DOHH2 (cell line): ENCODE results near the gene ZSCAN25.

ENCODE experiments used
- H3F3A ChIP-seq: fragments of 200-600 bp; sonication (generic), shearing (Covaris generic); 2 replicates; pipeline ENCODE4 v1.6.0; 2016; ENCODE audit warnings: antibody characterized with exemption, mild to moderate bottlenecking; ENCODE audit not compliant: control insufficient read depth, insufficient read depth
- H3K27ac ChIP-seq: fragments of 200-600 bp; sonication (generic); 2 replicates; pipeline ENCODE4 v1.5.1; 2014; ENCODE audit warnings: low read depth, mild to moderate bottlenecking, low read length, moderate library complexity
- H3K27me3 ChIP-seq: fragments of 200-600 bp; sonication (generic); 2 replicates; pipeline ENCODE4 v1.6.1; 2014; ENCODE audit warnings: mild to moderate bottlenecking, low read length, mixed read lengths; ENCODE audit not compliant: control insufficient read depth
- H3K36me3 ChIP-seq: fragments of 200-600 bp; sonication (generic); 2 replicates; pipeline ENCODE4 v1.6.1; 2014; ENCODE audit warnings: mild to moderate bottlenecking, low read length, moderate library complexity, mixed read lengths; ENCODE audit not compliant: control insufficient read depth
- H3K4me1 ChIP-seq: fragments of 200-600 bp; sonication (generic); 2 replicates; pipeline ENCODE4 v1.6.1; 2014; ENCODE audit warnings: mild to moderate bottlenecking, low read length, mixed read lengths; ENCODE audit not compliant: control insufficient read depth
- H3K4me2 ChIP-seq: fragments of 200-600 bp; sonication (generic); 2 replicates; pipeline ENCODE4 v1.6.0; 2014; ENCODE audit warnings: mild to moderate bottlenecking, low read length, moderate library complexity
- H3K4me3 ChIP-seq: fragments of 200-600 bp; sonication (generic); 2 replicates; pipeline ENCODE4 v1.5.1; 2014; ENCODE audit warnings: mild to moderate bottlenecking, low read length, mixed read lengths
- H3K79me2 ChIP-seq: fragments of 200-600 bp; sonication (generic); 2 replicates; pipeline ENCODE4 v1.6.1; 2014; ENCODE audit warnings: mild to moderate bottlenecking, low read length, mixed read lengths; ENCODE audit not compliant: control insufficient read depth
- H3K9me2 ChIP-seq: fragments of 200-600 bp; sonication (generic); replicated peaks from 2 replicates; pipeline ENCODE4 v1.6.1; 2014; ENCODE audit warnings: mild to moderate bottlenecking, low read length, mixed read lengths; ENCODE audit not compliant: control insufficient read depth
- H3K9me3 ChIP-seq: fragments of 200-600 bp; sonication (generic); 2 replicates; pipeline ENCODE4 v1.6.1; 2014; ENCODE audit warnings: antibody characterized with exemption, low read length, mixed read lengths; ENCODE audit not compliant: control insufficient read depth, insufficient read depth
- H4K20me1 ChIP-seq: fragments of 200-600 bp; sonication (generic); 2 replicates; pipeline ENCODE4 v1.6.0; 2014; ENCODE audit warnings: low read depth, mild to moderate bottlenecking, antibody characterized with exemption, low read length, moderate library complexity; ENCODE audit not compliant: control insufficient read depth, insufficient read depth
- CTCF ChIP-seq: fragments of 200-600 bp; sonication (generic); IDR thresholded peaks from one replicate; pipeline ENCODE4 v1.5.1; 2014; ENCODE audit warnings: antibody characterized with exemption, mild to moderate bottlenecking, low read depth, low read length; ENCODE audit not compliant: poor library complexity, severe bottlenecking
- EZH2phosphoT487 ChIP-seq: fragments of 200-600 bp; sonication (generic); IDR thresholded peaks from 2 replicates; pipeline ENCODE4 v1.6.1; 2017; ENCODE audit warnings: borderline replicate concordance, mild to moderate bottlenecking, antibody characterized with exemption, low read length, moderate library complexity, mixed read lengths

Gene ZSCAN25

GRCh38 chr7:99674995-99675742 is 58.4 kb downstream of the ZSCAN25 start:
- H3K4me3 ChIP-seq, result no peak overlapping the region
- no peaks in the 10 kb centered on the region for H3K4me1 ChIP-seq
- no peak overlapping the region for H3K27ac ChIP-seq
- no peaks in the 10 kb centered on the region; the same call in 1 of the 2 replicates for H3K27me3 ChIP-seq
- no peaks in the 10 kb centered on the region for H4K20me1 ChIP-seq
- no peak for TF ChIP-seq EZH2phosphoT487
- no peak for TF ChIP-seq CTCF
- H3K9me2 ChIP-seq, result no peaks in the 10 kb centered on the region
- peaks cover 3% of the 10 kb centered on the region; the same call in 1 of the 2 replicates for H3F3A ChIP-seq
- H3K9me3 ChIP-seq, result no peaks in the 10 kb centered on the region
- no peak overlapping the region for H3K4me2 ChIP-seq
- no peaks in the 10 kb centered on the region for H3K79me2 ChIP-seq
- no peaks in the 10 kb centered on the region for H3K36me3 ChIP-seq

- no peaks in the 10 kb centered on the region for H3K4me1 ChIP-seq
- H3K9me3 ChIP-seq, result no peaks in the 10 kb centered on the region; the same call in 1 of the 2 replicates
- no peaks in the 10 kb centered on the region for H3K36me3 ChIP-seq
- H3F3A ChIP-seq, result peaks cover 3% of the 10 kb centered on the region; the same call in 1 of the 2 replicates
- TF ChIP-seq EZH2phosphoT487, result no peak
- no peak for TF ChIP-seq CTCF
- H3K4me2 ChIP-seq, result no peak overlapping the region
- H3K9me2 ChIP-seq, result no peaks in the 10 kb centered on the region
- no peak overlapping the region for H3K27ac ChIP-seq
- no peaks in the 10 kb centered on the region; the same call in 1 of the 2 replicates for H3K27me3 ChIP-seq
- no peaks in the 10 kb centered on the region for H4K20me1 ChIP-seq
- H3K4me3 ChIP-seq, result no peak overlapping the region
- H3K79me2 ChIP-seq, result no peaks in the 10 kb centered on the region
Observed at GRCh38 chr7:99677013-99677647, 60.4 kb downstream of the ZSCAN25 start.

- no peaks in the 10 kb centered on the region for H3K79me2 ChIP-seq
- H3K4me3 ChIP-seq, result no peak overlapping the region
- H3K36me3 ChIP-seq, result no peaks in the 10 kb centered on the region
- no peaks in the 10 kb centered on the region for H4K20me1 ChIP-seq
- H3K27me3 ChIP-seq, result no peaks in the 10 kb centered on the region; the same call in 1 of the 2 replicates
- H3K27ac ChIP-seq, result no peak overlapping the region
- no peaks in the 10 kb centered on the region for H3K4me1 ChIP-seq
- TF ChIP-seq EZH2phosphoT487 (no peak), CTCF (no peak)
- no peaks in the 10 kb centered on the region for H3K9me2 ChIP-seq
- H3K9me3 ChIP-seq, result no peaks in the 10 kb centered on the region; the same call in 1 of the 2 replicates
- H3K4me2 ChIP-seq, result no peak overlapping the region
- peaks cover 3% of the 10 kb centered on the region; the same call in 1 of the 2 replicates for H3F3A ChIP-seq
Observed at GRCh38 chr7:99677648-99678045, 60.9 kb downstream of the ZSCAN25 start.
